ENCODE data around the gene CSTPP1. TPM values are rescaled to one million over a fixed set of nuclear protein-coding genes. Genes with fewer than 3 reads are reported as not detected.

CSTPP1 gene
- total RNA-seq, 5 donors from 2014 or later (not counting 1 experiment from before 2014, with no cell fraction given) = 13.3 to 16.9 (median 15.0) TPM

DNA sequence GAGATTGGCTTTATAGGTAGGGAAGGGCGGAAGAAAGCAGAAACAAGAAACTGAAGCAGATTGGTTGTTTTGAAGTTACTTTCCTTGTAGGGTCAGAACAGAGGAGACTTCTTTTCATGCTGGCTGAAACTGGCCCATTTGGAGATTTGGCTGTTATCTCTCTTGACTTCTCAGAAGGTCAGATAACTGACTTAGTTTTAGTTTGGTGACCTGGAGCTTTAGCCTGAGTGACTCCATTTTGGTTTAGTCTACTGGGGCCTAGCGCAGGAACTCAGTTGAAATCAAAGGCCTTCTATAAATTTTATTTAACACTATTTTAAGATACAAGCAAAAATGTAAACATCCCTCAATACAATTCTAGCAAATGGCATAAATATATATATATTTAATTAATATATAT, 31.4 kb downstream of the CSTPP1 start:
- WGBS (ENCODE audit: insufficient coverage) = 100% methylated on average over 1 of the region's 2 CpGs
- no peak for DNase-seq

DNA sequence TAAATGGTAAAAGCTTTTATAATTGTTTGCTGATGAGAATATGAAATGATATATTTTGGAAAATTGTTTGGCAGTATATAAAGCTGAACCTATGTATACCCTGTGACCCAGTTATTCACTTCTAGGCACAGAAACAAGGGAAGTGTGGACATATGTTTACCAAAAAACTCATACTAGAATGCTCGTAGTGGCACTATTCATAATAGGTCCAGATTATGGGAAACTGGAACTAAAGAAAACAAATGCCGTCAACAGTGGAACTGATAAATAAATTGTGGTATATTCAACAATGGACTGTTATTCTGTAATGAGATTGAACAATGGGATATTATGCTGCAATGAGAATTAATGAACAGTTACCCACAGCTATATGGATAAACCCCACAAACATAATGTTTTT, 32.8 kb downstream of the CSTPP1 start:
- WGBS (ENCODE audit: insufficient coverage) = no CpG with 5 or more reads among the region's 2 CpGs
- no peaks in the 10 kb centered on the region for H3K4me1 Mint-ChIP-seq

More for the DNA sequence above, 31.4 kb downstream of the CSTPP1 start:
- ChIA-PET POLR2A (no interaction called here), CTCF (interaction anchor here in 1 of 2 donors (1.3 kb wide), 1 partner anchor 185 kb away, joined by 5 read pairs; no protein-coding TSS in a partner anchor)
- Histone ChIP-seq H3K27ac (ENCODE audit: low read length) (no peak overlapping the region), H3K4me3 (ENCODE audit: control insufficient read depth in 1 of 2, extremely low read depth in 1 of 2, low read length in 1 of 2) (no peak overlapping the region), H3K27me3 (replicated peaks in 1 of 2; ENCODE audit: control insufficient read depth in 2 of 2, extremely low read depth in 1 of 2, insufficient read depth in 2 of 2, low read length in 1 of 2) (no peaks in the 10 kb centered on the region), H3K4me1 (ENCODE audit: control insufficient read depth in 1 of 2, extremely low read depth in 1 of 2, insufficient read depth in 2 of 2, low read length in 2 of 2) (no peaks in the 10 kb centered on the region), H3K9me3 (no peaks in the 10 kb centered on the region), H3K36me3 (ENCODE audit: control insufficient read depth in 2 of 2, extremely low read depth in 1 of 2, insufficient read depth in 1 of 2, low read length in 1 of 2) (no peaks in the 10 kb centered on the region)
- no peaks in the 10 kb centered on the region for H3K9me3 Mint-ChIP-seq
- no peaks in the 10 kb centered on the region for H3K4me1 Mint-ChIP-seq
- H3K36me3 Mint-ChIP-seq = peaks cover 15% of the 10 kb centered on the region
- no peaks in the 10 kb centered on the region for H3K27me3 Mint-ChIP-seq
- H3K4me3 Mint-ChIP-seq = no peak overlapping the region
- no peak for ATAC-seq (replicated peaks in 1 of 4)
- no peak overlapping the region for H3K27ac Mint-ChIP-seq

DNA sequence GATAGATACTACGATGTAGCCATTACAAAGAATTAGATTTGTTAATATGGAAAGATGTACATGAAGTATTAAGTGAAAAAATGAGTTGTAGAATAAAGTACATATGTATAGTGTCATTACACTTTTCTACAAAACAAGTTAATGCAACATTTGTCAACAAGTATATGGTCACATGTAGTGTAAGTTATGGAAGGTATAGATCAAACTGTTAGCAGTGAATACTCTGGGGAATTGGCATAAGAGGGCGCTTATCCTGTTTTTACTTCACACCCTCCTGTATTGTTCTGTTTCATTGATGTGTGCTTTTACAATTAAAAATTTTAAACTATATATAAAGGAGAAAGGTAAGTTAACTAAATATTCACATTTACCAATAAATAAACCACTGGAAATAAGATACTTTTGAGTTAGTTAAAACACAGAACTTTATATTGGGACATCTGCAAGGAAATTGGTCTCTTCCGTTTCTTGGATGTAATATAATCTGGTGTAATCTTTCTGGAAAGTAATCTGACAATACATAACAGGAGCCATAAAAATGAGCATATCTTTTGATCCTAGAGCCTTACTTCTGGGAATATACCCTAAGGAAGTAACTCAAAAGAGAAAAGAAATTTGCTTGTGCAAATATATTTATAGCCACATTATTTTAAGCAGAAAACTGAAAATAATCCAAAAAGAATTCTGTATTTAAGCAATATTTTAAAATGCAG, 34.5 kb downstream of the CSTPP1 start:
- Mint-ChIP-seq H3K4me1 (no peaks in the 10 kb centered on the region), H3K27ac (no peak overlapping the region), H3K9me3 (no peaks in the 10 kb centered on the region), H3K36me3 (peaks cover 3% of the 10 kb centered on the region), H3K4me3 (no peak overlapping the region), H3K27me3 (no peaks in the 10 kb centered on the region)
- H3K4me3 ChIP-seq (ENCODE audit: control insufficient read depth in 1 of 2, extremely low read depth in 1 of 2, low read length in 1 of 2) = no peak overlapping the region
- H3K9me3 ChIP-seq = no peaks in the 10 kb centered on the region
- no CpG with 5 or more reads among the region's 3 CpGs for WGBS (ENCODE audit: insufficient coverage)
- DNase-seq (no peak), ATAC-seq (replicated peaks in 1 of 4) (no peak)
- H3K4me1 ChIP-seq (ENCODE audit: control insufficient read depth in 1 of 2, extremely low read depth in 1 of 2, insufficient read depth in 2 of 2, low read length in 2 of 2) = no peaks in the 10 kb centered on the region
- H3K27ac ChIP-seq (ENCODE audit: low read length) = no peak overlapping the region
- CTCF ChIA-PET = no interaction called here
- H3K27me3 ChIP-seq (replicated peaks in 1 of 2; ENCODE audit: control insufficient read depth in 2 of 2, extremely low read depth in 1 of 2, insufficient read depth in 2 of 2, low read length in 1 of 2) = no peaks in the 10 kb centered on the region
- POLR2A ChIA-PET = no interaction called here
- H3K36me3 ChIP-seq (ENCODE audit: control insufficient read depth in 2 of 2, extremely low read depth in 1 of 2, insufficient read depth in 1 of 2, low read length in 1 of 2) = no peaks in the 10 kb centered on the region

More for the DNA sequence above, 32.8 kb downstream of the CSTPP1 start:
- H3K9me3 Mint-ChIP-seq = no peaks in the 10 kb centered on the region
- DNase-seq (no peak), ATAC-seq (replicated peaks in 1 of 4) (no peak)
- no peaks in the 10 kb centered on the region for H3K27me3 Mint-ChIP-seq
- ChIA-PET CTCF (no interaction called here), POLR2A (no interaction called here)
- H3K27ac ChIP-seq (ENCODE audit: low read length) = no peak overlapping the region
- H3K36me3 Mint-ChIP-seq = peaks cover 11% of the 10 kb centered on the region
- no peaks in the 10 kb centered on the region for H3K9me3 ChIP-seq
- H3K4me3 ChIP-seq (ENCODE audit: control insufficient read depth in 1 of 2, extremely low read depth in 1 of 2, low read length in 1 of 2) = no peak overlapping the region
- H3K36me3 ChIP-seq (ENCODE audit: control insufficient read depth in 2 of 2, extremely low read depth in 1 of 2, insufficient read depth in 1 of 2, low read length in 1 of 2) = no peaks in the 10 kb centered on the region
- no peak overlapping the region for H3K27ac Mint-ChIP-seq
- no peaks in the 10 kb centered on the region for H3K4me1 ChIP-seq (ENCODE audit: control insufficient read depth in 1 of 2, extremely low read depth in 1 of 2, insufficient read depth in 2 of 2, low read length in 2 of 2)
- no peak overlapping the region for H3K4me3 Mint-ChIP-seq
- H3K27me3 ChIP-seq (replicated peaks in 1 of 2; ENCODE audit: control insufficient read depth in 2 of 2, extremely low read depth in 1 of 2, insufficient read depth in 2 of 2, low read length in 1 of 2) = no peaks in the 10 kb centered on the region

DNA sequence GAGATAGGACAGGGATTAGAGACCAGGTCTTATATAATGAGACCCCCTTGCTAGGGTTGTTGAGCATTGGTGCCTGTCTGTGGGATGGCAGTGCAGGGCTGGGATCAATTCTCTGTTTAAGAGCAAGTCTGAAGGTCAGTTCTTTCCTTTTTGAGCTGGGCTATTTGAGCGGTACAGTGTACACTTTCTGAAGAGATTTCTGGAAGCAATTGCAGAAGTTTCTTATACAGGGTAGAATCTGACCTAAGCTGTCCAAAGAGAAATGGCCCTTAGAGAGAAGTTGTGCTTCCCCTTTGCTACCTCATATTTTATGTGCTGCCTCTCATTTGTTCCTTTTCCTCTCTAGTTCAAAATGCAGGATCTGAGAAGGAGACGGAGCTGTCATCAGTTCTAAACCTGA, 35.8 kb downstream of the CSTPP1 start:
- Mint-ChIP-seq H3K27ac (no peak overlapping the region), H3K4me3 (no peak overlapping the region), H3K9me3 (no peaks in the 10 kb centered on the region), H3K27me3 (no peaks in the 10 kb centered on the region), H3K36me3 (no peaks in the 10 kb centered on the region), H3K4me1 (no peaks in the 10 kb centered on the region)
- Histone ChIP-seq H3K36me3 (ENCODE audit: control insufficient read depth in 2 of 2, extremely low read depth in 1 of 2, insufficient read depth in 1 of 2, low read length in 1 of 2) (no peaks in the 10 kb centered on the region), H3K4me3 (ENCODE audit: control insufficient read depth in 1 of 2, extremely low read depth in 1 of 2, low read length in 1 of 2) (no peak overlapping the region), H3K9me3 (no peaks in the 10 kb centered on the region), H3K27ac (ENCODE audit: low read length) (no peak overlapping the region), H3K4me1 (ENCODE audit: control insufficient read depth in 1 of 2, extremely low read depth in 1 of 2, insufficient read depth in 2 of 2, low read length in 2 of 2) (no peaks in the 10 kb centered on the region), H3K27me3 (replicated peaks in 1 of 2; ENCODE audit: control insufficient read depth in 2 of 2, extremely low read depth in 1 of 2, insufficient read depth in 2 of 2, low read length in 1 of 2) (no peaks in the 10 kb centered on the region)
- no peak for ATAC-seq (replicated peaks in 1 of 4)
- DNase-seq = no peak
- WGBS (ENCODE audit: insufficient coverage) = no CpG with 5 or more reads among the region's 2 CpGs
- ChIA-PET POLR2A (no interaction called here), CTCF (no interaction called here)

DNA sequence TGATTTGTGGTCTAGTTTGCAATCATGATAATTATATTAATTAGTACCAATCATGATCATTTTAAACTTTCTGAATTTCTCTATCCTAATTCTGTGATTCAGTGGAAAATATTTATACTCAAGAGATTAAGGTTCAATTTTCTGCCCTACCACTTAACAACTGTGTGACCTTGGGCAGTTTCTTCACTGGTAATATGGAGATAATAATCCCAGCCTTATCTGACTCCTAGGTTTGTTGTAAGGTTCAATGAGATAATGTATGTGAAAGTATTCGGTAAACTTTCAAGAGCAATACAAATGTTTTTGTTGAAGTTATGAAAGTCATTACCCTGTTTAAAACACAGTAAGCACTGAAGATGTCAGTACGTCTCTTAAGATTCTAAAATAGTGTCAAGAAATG, 36.3 kb downstream of the CSTPP1 start:
- Mint-ChIP-seq H3K27me3 (no peaks in the 10 kb centered on the region), H3K27ac (no peak overlapping the region), H3K36me3 (no peaks in the 10 kb centered on the region), H3K9me3 (no peaks in the 10 kb centered on the region), H3K4me3 (no peak overlapping the region), H3K4me1 (no peaks in the 10 kb centered on the region)
- POLR2A ChIA-PET = no interaction called here
- DNase-seq (no peak), ATAC-seq (replicated peaks in 1 of 4) (no peak)
- Histone ChIP-seq H3K9me3 (no peaks in the 10 kb centered on the region), H3K27me3 (replicated peaks in 1 of 2; ENCODE audit: control insufficient read depth in 2 of 2, extremely low read depth in 1 of 2, insufficient read depth in 2 of 2, low read length in 1 of 2) (no peaks in the 10 kb centered on the region), H3K4me1 (ENCODE audit: control insufficient read depth in 1 of 2, extremely low read depth in 1 of 2, insufficient read depth in 2 of 2, low read length in 2 of 2) (no peaks in the 10 kb centered on the region), H3K4me3 (ENCODE audit: control insufficient read depth in 1 of 2, extremely low read depth in 1 of 2, low read length in 1 of 2) (no peak overlapping the region), H3K27ac (ENCODE audit: low read length) (no peak overlapping the region), H3K36me3 (ENCODE audit: control insufficient read depth in 2 of 2, extremely low read depth in 1 of 2, insufficient read depth in 1 of 2, low read length in 1 of 2) (no peaks in the 10 kb centered on the region)
- CTCF ChIA-PET = no interaction called here
- WGBS (ENCODE audit: insufficient coverage) = no CpG with 5 or more reads among the region's 2 CpGs

DNA sequence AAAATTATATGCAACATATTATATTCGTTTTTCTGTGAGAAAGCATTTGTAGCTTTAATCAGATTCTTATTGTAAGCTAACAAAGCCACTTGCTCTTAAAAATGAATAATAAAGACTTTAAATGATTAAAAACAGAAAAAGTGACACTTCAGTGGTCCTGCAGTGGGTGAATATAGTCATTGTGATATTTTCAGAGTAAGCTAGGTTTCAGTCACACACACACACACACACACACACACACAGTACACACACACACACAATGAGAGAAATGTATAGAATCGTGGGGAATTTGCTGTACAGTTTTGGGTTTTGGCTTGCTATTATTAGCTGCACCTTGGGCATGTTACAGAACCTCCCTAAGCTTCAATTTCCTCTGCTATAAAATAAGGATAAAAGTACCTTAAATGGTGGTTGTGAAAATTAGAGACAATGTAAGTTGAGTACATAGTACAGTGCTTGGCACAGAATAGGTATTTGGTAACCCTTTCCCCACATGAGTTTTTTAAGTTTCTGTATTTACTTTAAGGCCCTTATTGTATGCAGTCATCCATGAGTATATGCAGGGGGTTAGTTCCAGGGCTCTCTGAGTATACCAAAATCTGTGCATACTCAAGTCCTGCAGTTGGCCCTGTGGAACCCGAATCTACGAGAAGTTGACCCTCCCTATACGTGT, 39.8 kb downstream of the CSTPP1 start:
- Histone ChIP-seq H3K27me3 (replicated peaks in 1 of 2; ENCODE audit: control insufficient read depth in 2 of 2, extremely low read depth in 1 of 2, insufficient read depth in 2 of 2, low read length in 1 of 2) (no peaks in the 10 kb centered on the region), H3K9me3 (no peaks in the 10 kb centered on the region), H3K27ac (ENCODE audit: low read length) (no peak overlapping the region), H3K4me3 (ENCODE audit: control insufficient read depth in 1 of 2, extremely low read depth in 1 of 2, low read length in 1 of 2) (no peak overlapping the region), H3K36me3 (ENCODE audit: control insufficient read depth in 2 of 2, extremely low read depth in 1 of 2, insufficient read depth in 1 of 2, low read length in 1 of 2) (no peaks in the 10 kb centered on the region), H3K4me1 (ENCODE audit: control insufficient read depth in 1 of 2, extremely low read depth in 1 of 2, insufficient read depth in 2 of 2, low read length in 2 of 2) (no peaks in the 10 kb centered on the region)
- no peaks in the 10 kb centered on the region for H3K36me3 Mint-ChIP-seq
- no peak overlapping the region for H3K27ac Mint-ChIP-seq
- no peak overlapping the region for H3K4me3 Mint-ChIP-seq
- no peaks in the 10 kb centered on the region for H3K27me3 Mint-ChIP-seq
- no peak for DNase-seq
- CTCF ChIA-PET = no interaction called here
- no peaks in the 10 kb centered on the region for H3K9me3 Mint-ChIP-seq
- POLR2A ChIA-PET = no interaction called here
- peaks cover 0 to 7% (median 6%) of the 10 kb centered on the region in 3 donors for H3K4me1 Mint-ChIP-seq
- ATAC-seq (replicated peaks in 1 of 4) = no peak
- 94% methylated on average over 3 of the region's 5 CpGs for WGBS (ENCODE audit: insufficient coverage)

All from T-cell (primary cell).